ENCODE results near the gene IGFALS. TPM values are rescaled to one million over a fixed set of nuclear protein-coding genes. Genes with fewer than 3 reads are reported as not detected.

Gene IGFALS
- total RNA-seq, 1 donor from 2014 or later = not detected

DNA sequence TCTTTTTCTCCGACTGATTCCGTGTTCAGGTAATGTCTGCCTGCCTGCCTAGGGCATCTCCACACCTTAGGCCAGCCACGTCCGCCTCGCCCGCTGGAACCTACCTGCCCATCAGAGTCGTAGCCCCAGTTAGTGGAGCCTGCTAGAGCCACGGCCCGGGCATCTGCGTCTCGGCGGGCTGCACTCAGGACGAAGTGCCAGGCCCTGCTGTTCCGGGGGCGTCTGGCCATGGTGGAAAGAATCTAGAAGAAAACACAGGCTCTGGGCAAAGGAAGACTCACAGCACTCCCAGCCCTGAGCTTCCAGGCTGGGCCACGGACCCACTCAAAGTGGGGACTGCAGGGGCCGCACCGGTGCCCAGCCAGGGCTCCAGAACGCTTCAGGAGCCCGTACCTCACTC lies 12.3 kb downstream of the IGFALS start:
- Mint-ChIP-seq H3K27ac (ENCODE audit: unreplicated experiment) (peak overlapping the region; percentile 30), H3K4me3 (ENCODE audit: unreplicated experiment) (peak overlapping the region; percentile 94), H3K4me1 (ENCODE audit: unreplicated experiment) (peaks cover 13% of the 10 kb centered on the region), H3K27me3 (ENCODE audit: unreplicated experiment) (peaks cover 6% of the 10 kb centered on the region), H3K9me3 (ENCODE audit: unreplicated experiment) (no peaks in the 10 kb centered on the region), H3K36me3 (ENCODE audit: low read depth, unreplicated experiment) (no peaks in the 10 kb centered on the region)
- DNase-seq (ENCODE audit: low spot score) = no peak
- TF ChIP-seq, protein P1, sequence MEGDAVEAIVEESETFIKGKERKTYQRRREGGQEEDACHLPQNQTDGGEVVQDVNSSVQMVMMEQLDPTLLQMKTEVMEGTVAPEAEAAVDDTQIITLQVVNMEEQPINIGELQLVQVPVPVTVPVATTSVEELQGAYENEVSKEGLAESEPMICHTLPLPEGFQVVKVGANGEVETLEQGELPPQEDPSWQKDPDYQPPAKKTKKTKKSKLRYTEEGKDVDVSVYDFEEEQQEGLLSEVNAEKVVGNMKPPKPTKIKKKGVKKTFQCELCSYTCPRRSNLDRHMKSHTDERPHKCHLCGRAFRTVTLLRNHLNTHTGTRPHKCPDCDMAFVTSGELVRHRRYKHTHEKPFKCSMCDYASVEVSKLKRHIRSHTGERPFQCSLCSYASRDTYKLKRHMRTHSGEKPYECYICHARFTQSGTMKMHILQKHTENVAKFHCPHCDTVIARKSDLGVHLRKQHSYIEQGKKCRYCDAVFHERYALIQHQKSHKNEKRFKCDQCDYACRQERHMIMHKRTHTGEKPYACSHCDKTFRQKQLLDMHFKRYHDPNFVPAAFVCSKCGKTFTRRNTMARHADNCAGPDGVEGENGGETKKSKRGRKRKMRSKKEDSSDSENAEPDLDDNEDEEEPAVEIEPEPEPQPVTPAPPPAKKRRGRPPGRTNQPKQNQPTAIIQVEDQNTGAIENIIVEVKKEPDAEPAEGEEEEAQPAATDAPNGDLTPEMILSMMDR (IDR thresholded peaks at IDR 0.05; ENCODE audit: unreplicated experiment) = no peak

DNA sequence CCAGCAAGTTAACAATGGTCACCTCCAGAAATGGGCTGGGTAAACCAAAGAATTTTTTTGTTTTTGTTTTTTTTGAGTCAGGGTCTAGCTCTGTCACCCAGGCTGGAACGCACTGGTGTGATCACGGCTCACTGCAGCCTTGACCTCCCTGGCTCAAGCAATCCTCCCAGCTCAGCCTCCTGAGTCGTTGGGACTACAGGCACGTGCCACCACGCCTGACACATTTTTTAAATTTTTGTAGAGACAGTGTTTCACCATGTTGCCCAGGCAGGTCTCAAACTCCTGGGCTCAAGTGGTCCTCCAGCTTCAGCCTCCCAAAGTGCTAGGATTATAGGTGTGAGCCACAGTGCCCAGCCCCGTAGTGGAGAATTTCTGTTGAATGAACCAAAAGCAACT lies 12.8 kb downstream of the IGFALS start:
- no peaks in the 10 kb centered on the region for H3K9me3 Mint-ChIP-seq (ENCODE audit: unreplicated experiment)
- TF ChIP-seq, protein P1 (IDR thresholded peaks at IDR 0.05; ENCODE audit: unreplicated experiment) = no peak
- peaks cover 6% of the 10 kb centered on the region for H3K27me3 Mint-ChIP-seq (ENCODE audit: unreplicated experiment)
- peak overlapping the region; percentile 94 for H3K4me3 Mint-ChIP-seq (ENCODE audit: unreplicated experiment)
- H3K27ac Mint-ChIP-seq (ENCODE audit: unreplicated experiment) = no peak overlapping the region
- peaks cover 13% of the 10 kb centered on the region for H3K4me1 Mint-ChIP-seq (ENCODE audit: unreplicated experiment)
- no peak for DNase-seq (ENCODE audit: low spot score)
- H3K36me3 Mint-ChIP-seq (ENCODE audit: low read depth, unreplicated experiment) = no peaks in the 10 kb centered on the region

DNA sequence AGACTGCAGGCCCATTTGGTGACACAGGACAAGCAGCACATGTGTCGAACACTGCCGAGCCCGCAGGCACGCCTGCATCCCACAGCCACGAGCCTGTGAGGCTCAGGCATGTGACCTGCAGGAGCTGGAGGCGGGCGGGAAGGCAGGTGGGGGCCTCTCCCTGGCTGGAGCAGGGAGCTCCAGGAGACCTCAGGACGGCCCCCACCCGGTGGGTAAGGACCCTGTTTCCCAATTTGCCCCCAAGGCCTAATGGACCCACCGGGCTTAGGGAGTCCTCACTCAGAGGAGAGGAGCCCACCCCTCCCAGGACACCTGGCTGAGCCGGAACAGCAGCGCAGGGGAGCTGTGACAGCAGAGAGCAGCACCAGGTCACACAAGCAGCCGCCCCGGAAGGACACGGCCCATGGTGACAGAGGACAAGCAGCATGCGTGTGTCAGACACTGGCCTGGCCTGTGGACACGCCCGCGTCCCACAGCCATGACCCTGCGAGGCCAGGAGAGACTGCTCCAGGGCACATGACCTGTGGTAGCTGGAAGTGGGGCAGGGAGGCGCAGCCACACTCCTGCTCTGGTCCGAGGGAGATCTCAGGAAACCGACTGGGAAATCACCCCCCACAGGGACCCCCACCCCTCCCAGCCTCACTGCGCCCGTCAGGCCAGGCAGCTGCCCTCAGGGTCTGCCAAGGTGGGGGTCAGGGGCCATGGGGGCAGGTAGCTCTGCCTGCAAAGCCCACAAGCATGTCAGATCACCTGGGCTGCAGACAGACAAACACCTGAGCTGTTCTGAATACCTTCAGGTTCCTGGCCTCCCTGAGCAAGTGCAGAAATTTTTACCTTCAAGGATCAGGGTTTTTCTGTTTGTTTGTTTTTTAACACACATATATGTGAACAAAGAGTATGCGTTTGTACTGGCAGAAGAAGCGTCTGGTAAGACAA lies 13.5 kb downstream of the IGFALS start:
- H3K27ac Mint-ChIP-seq (ENCODE audit: unreplicated experiment) = no peak overlapping the region
- H3K36me3 Mint-ChIP-seq (ENCODE audit: low read depth, unreplicated experiment) = no peaks in the 10 kb centered on the region
- peak overlapping the region; percentile 47 for H3K4me3 Mint-ChIP-seq (ENCODE audit: unreplicated experiment)
- H3K9me3 Mint-ChIP-seq (ENCODE audit: unreplicated experiment) = no peaks in the 10 kb centered on the region
- peaks cover 6% of the 10 kb centered on the region for H3K27me3 Mint-ChIP-seq (ENCODE audit: unreplicated experiment)
- TF ChIP-seq, protein P1 (IDR thresholded peaks at IDR 0.05; ENCODE audit: unreplicated experiment) = no peak
- H3K4me1 Mint-ChIP-seq (ENCODE audit: unreplicated experiment) = peaks cover 13% of the 10 kb centered on the region
- DNase-seq (ENCODE audit: low spot score) = no peak

DNA sequence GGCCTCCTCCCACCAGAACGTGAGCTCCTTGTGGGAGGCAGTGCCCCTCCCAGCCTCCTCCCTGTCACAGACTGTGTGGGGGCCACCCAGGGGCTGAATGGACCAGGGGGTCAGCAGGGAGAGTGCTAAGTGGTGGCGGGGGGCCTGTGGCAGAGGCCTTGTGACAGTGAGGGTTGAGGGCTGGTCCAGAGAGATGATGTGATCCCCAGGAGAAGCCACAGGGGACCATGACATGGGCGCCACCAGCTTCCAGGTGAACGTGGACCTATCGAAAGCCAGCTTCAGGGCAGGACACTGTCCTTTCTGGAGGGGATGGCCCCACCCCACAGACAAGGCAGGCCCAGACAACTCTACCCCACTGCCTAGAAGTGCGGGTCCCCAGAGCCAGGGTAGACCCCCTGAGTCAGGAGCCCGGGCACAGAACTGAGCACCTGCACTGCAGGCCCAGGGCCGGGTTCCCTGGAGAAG lies 14.2 kb downstream of the IGFALS start:
- Mint-ChIP-seq H3K4me3 (ENCODE audit: unreplicated experiment) (no peak overlapping the region), H3K27ac (ENCODE audit: unreplicated experiment) (peak overlapping the region; percentile 78), H3K36me3 (ENCODE audit: low read depth, unreplicated experiment) (no peaks in the 10 kb centered on the region), H3K4me1 (ENCODE audit: unreplicated experiment) (peaks cover 13% of the 10 kb centered on the region), H3K27me3 (ENCODE audit: unreplicated experiment) (peaks cover 6% of the 10 kb centered on the region), H3K9me3 (ENCODE audit: unreplicated experiment) (no peaks in the 10 kb centered on the region)
- no peak for DNase-seq (ENCODE audit: low spot score)
- TF ChIP-seq, protein P1 (IDR thresholded peaks at IDR 0.05; ENCODE audit: unreplicated experiment) = no peak

Measured in endothelial cell (in vitro differentiated cells).